HG02763 (cell line): ENCODE measurements around the gene FAM234A.

Source experiments
- ATAC-seq: cut with Tn5 transposase; IDR thresholded peaks from one replicate; pipeline ENCODE4 v1.9.1; 2021; ENCODE audit warnings: mild to moderate bottlenecking, moderate library complexity; ENCODE audit not compliant: unreplicated experiment

Gene FAM234A

GRCh38 chr16:296276-296675, 61.7 kb downstream of the FAM234A start:
- no peak for ATAC-seq

- ATAC-seq: no peak
Measured at GRCh38 chr16:296806-297510, 62.3 kb downstream of the FAM234A start.

GRCh38 chr16:297832-298231, 63.2 kb downstream of the FAM234A start:
- no peak for ATAC-seq

GRCh38 chr16:301235-301634, 66.6 kb downstream of the FAM234A start:
- ATAC-seq: no peak

- ATAC-seq: no peak
Measured at GRCh38 chr16:301950-302349, 67.3 kb downstream of the FAM234A start.

GRCh38 chr16:303760-304505, 69.3 kb downstream of the FAM234A start:
- no peak for ATAC-seq

- no peak for ATAC-seq
Measured at GRCh38 chr16:305916-306626, 71.5 kb downstream of the FAM234A start.

- no peak for ATAC-seq
Measured at GRCh38 chr16:306911-307370, 72.3 kb downstream of the FAM234A start.

GRCh38 chr16:307691-308312, 73.2 kb downstream of the FAM234A start:
- ATAC-seq: no peak

GRCh38 chr16:309476-309875, 74.9 kb downstream of the FAM234A start:
- ATAC-seq: no peak

GRCh38 chr16:311725-312124, 77.1 kb downstream of the FAM234A start:
- ATAC-seq: no peak

GRCh38 chr16:314351-314750, 79.7 kb downstream of the FAM234A start:
- no peak for ATAC-seq

- no peak for ATAC-seq
Measured at GRCh38 chr16:314795-315299, 80.2 kb downstream of the FAM234A start.
